ENCODE measurements around the gene SLC6A7.

The SLC6A7 gene

GRCh38 chr5:150196986-150197385 lies 7.1 kb downstream of the SLC6A7 start:
- H2AFZ ChIP-seq (ENCODE audit: low read depth), result no peak overlapping the region
- no peaks in the 10 kb centered on the region for H3K79me2 ChIP-seq (ENCODE audit: insufficient read depth, low read depth)
- H4K20me1 ChIP-seq (ENCODE audit: insufficient read depth), result no peaks in the 10 kb centered on the region
- no peaks in the 10 kb centered on the region for H3K36me3 ChIP-seq (ENCODE audit: insufficient read depth)
- H3K27ac ChIP-seq, result no peak overlapping the region
- H3K4me3 ChIP-seq (IDR thresholded peaks at IDR 0.05; ENCODE audit: insufficient read depth, low read depth, low read length), result no peak overlapping the region
- H3K4me1 ChIP-seq (ENCODE audit: low read depth, poor library complexity, severe bottlenecking), result no peaks in the 10 kb centered on the region
- H3K9ac ChIP-seq, result no peak overlapping the region
- H3K4me2 ChIP-seq, result no peak overlapping the region
- TF ChIP-seq CTCF (conservative IDR thresholded peaks at IDR 0.05; ENCODE audit: low read depth, low read length), result no peak
- no peaks in the 10 kb centered on the region for H3K27me3 ChIP-seq (ENCODE audit: insufficient read depth, low read depth)

- Histone ChIP-seq H2AFZ (ENCODE audit: low read depth) (no peak overlapping the region), H3K36me3 (ENCODE audit: insufficient read depth) (no peaks in the 10 kb centered on the region), H3K27me3 (ENCODE audit: insufficient read depth, low read depth) (no peaks in the 10 kb centered on the region), H3K79me2 (ENCODE audit: insufficient read depth, low read depth) (no peaks in the 10 kb centered on the region), H3K4me1 (ENCODE audit: low read depth, poor library complexity, severe bottlenecking) (no peaks in the 10 kb centered on the region), H3K4me3 (IDR thresholded peaks at IDR 0.05; ENCODE audit: insufficient read depth, low read depth, low read length) (no peak overlapping the region), H3K9ac (no peak overlapping the region), H3K27ac (no peak overlapping the region), H4K20me1 (ENCODE audit: insufficient read depth) (no peaks in the 10 kb centered on the region), H3K4me2 (no peak overlapping the region)
- TF ChIP-seq CTCF (conservative IDR thresholded peaks at IDR 0.05; ENCODE audit: low read depth, low read length), result no peak
Measured at GRCh38 chr5:150197476-150197875, 7.6 kb downstream of the SLC6A7 start.

- Histone ChIP-seq H3K4me2 (no peak overlapping the region), H3K27ac (no peak overlapping the region), H2AFZ (ENCODE audit: low read depth) (no peak overlapping the region), H3K4me1 (ENCODE audit: low read depth, poor library complexity, severe bottlenecking) (no peaks in the 10 kb centered on the region), H3K4me3 (IDR thresholded peaks at IDR 0.05; ENCODE audit: insufficient read depth, low read depth, low read length) (no peak overlapping the region), H4K20me1 (ENCODE audit: insufficient read depth) (no peaks in the 10 kb centered on the region), H3K36me3 (ENCODE audit: insufficient read depth) (no peaks in the 10 kb centered on the region), H3K27me3 (ENCODE audit: insufficient read depth, low read depth) (no peaks in the 10 kb centered on the region), H3K9ac (no peak overlapping the region), H3K79me2 (ENCODE audit: insufficient read depth, low read depth) (no peaks in the 10 kb centered on the region)
- TF ChIP-seq CTCF (conservative IDR thresholded peaks at IDR 0.05; ENCODE audit: low read depth, low read length), result no peak
Measured at GRCh38 chr5:150202501-150202900, 12.6 kb downstream of the SLC6A7 start.

GRCh38 chr5:150203832-150204589 lies 14.1 kb downstream of the SLC6A7 start:
- Histone ChIP-seq H3K27ac (no peak overlapping the region), H3K4me2 (no peak overlapping the region), H3K4me1 (ENCODE audit: low read depth, poor library complexity, severe bottlenecking) (no peaks in the 10 kb centered on the region), H4K20me1 (ENCODE audit: insufficient read depth) (no peaks in the 10 kb centered on the region), H3K4me3 (IDR thresholded peaks at IDR 0.05; ENCODE audit: insufficient read depth, low read depth, low read length) (no peak overlapping the region), H3K36me3 (ENCODE audit: insufficient read depth) (no peaks in the 10 kb centered on the region), H3K9ac (no peak overlapping the region), H3K27me3 (ENCODE audit: insufficient read depth, low read depth) (no peaks in the 10 kb centered on the region), H2AFZ (ENCODE audit: low read depth) (no peak overlapping the region), H3K79me2 (ENCODE audit: insufficient read depth, low read depth) (no peaks in the 10 kb centered on the region)
- no peak for TF ChIP-seq CTCF (conservative IDR thresholded peaks at IDR 0.05; ENCODE audit: low read depth, low read length)
